ENCODE measurements around the gene ANKRD10. TPM values are rescaled to one million over a fixed set of nuclear protein-coding genes. Genes with fewer than 3 reads are reported as not detected.

ANKRD10 gene
- total RNA-seq, 1 donor from 2014 or later: 157 TPM

DNA sequence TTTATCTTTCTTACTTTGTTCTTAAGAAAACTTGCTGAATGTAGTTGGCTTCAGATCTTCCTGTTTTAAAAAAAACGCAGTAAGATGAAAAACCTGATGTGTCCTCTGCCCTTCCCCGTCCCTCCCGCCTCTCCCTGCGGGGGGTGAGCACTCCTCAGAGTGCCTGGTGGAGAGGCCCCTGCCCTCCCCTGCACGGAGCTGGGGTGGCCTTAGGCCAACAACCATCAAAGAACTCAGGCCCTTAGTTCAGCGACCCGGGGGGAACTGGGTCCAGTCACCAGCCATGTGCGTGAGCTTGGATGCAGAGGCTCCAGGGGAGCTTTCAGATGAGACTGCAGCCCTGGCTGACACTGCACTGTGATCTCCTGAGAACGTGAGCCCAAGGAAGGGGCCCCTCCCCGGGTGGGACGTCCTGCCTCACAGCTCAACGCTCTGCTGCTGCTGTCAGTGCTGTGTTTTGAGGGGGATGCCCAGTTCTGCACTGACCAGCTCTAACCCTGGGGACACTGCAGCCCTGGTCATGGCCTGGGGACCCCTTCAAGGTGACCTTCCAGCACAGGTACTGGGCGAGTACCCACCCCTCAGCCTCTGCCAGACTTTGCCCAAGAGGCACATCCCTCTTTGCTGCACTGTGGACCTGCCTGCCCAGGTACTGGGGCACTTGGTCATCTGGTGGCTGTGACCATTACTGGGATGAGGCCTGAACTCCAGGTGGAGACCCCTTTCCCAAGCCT lies 42.7 kb downstream of the ANKRD10 start:
- Mint-ChIP-seq H3K27me3 (ENCODE audit: low read depth, unreplicated experiment) (no peaks in the 10 kb centered on the region), H3K4me3 (ENCODE audit: unreplicated experiment) (no peak overlapping the region), H3K27ac (ENCODE audit: unreplicated experiment) (no peak overlapping the region), H3K36me3 (ENCODE audit: low read depth, unreplicated experiment) (no peaks in the 10 kb centered on the region), H3K9me3 (ENCODE audit: unreplicated experiment) (no peaks in the 10 kb centered on the region), H3K4me1 (ENCODE audit: low read depth, unreplicated experiment) (peaks cover 17% of the 10 kb centered on the region)
- H3K4me3 ChIP-seq (ENCODE audit: insufficient read depth, low read depth, low read length): no peak overlapping the region
- H3K9me3 ChIP-seq (ENCODE audit: insufficient read depth, low read depth, low read length): peaks cover 4% of the 10 kb centered on the region
- TF ChIP-seq, protein P1, sequence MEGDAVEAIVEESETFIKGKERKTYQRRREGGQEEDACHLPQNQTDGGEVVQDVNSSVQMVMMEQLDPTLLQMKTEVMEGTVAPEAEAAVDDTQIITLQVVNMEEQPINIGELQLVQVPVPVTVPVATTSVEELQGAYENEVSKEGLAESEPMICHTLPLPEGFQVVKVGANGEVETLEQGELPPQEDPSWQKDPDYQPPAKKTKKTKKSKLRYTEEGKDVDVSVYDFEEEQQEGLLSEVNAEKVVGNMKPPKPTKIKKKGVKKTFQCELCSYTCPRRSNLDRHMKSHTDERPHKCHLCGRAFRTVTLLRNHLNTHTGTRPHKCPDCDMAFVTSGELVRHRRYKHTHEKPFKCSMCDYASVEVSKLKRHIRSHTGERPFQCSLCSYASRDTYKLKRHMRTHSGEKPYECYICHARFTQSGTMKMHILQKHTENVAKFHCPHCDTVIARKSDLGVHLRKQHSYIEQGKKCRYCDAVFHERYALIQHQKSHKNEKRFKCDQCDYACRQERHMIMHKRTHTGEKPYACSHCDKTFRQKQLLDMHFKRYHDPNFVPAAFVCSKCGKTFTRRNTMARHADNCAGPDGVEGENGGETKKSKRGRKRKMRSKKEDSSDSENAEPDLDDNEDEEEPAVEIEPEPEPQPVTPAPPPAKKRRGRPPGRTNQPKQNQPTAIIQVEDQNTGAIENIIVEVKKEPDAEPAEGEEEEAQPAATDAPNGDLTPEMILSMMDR (IDR thresholded peaks at IDR 0.05; ENCODE audit: insufficient read depth, low read depth, low read length): no peak
- no peak for TF ChIP-seq EZH2 (IDR thresholded peaks at IDR 0.05; ENCODE audit: insufficient read depth, low read length)
- peaks cover 23% of the 10 kb centered on the region for H3K4me1 ChIP-seq (ENCODE audit: insufficient read depth, low read length)
- H3K79me2 ChIP-seq (ENCODE audit: insufficient read depth, low read length): no peaks in the 10 kb centered on the region
- no peak overlapping the region for H3K4me2 ChIP-seq (ENCODE audit: low read length)
- no peak overlapping the region for H3K9ac ChIP-seq (ENCODE audit: low read length)
- DNase-seq (ENCODE audit: low read depth) (no peak), FAIRE-seq (no peak)
- H2AFZ ChIP-seq (ENCODE audit: low read depth, low read length): no peak overlapping the region
- H4K20me1 ChIP-seq (ENCODE audit: insufficient read depth, low read length): no peaks in the 10 kb centered on the region
- H3K36me3 ChIP-seq (ENCODE audit: insufficient read depth, low read length): no peaks in the 10 kb centered on the region
- no peaks in the 10 kb centered on the region for H3K27me3 ChIP-seq (ENCODE audit: insufficient read depth, low read length)
- H3K27ac ChIP-seq (ENCODE audit: low read depth, low read length): no peak overlapping the region

DNA sequence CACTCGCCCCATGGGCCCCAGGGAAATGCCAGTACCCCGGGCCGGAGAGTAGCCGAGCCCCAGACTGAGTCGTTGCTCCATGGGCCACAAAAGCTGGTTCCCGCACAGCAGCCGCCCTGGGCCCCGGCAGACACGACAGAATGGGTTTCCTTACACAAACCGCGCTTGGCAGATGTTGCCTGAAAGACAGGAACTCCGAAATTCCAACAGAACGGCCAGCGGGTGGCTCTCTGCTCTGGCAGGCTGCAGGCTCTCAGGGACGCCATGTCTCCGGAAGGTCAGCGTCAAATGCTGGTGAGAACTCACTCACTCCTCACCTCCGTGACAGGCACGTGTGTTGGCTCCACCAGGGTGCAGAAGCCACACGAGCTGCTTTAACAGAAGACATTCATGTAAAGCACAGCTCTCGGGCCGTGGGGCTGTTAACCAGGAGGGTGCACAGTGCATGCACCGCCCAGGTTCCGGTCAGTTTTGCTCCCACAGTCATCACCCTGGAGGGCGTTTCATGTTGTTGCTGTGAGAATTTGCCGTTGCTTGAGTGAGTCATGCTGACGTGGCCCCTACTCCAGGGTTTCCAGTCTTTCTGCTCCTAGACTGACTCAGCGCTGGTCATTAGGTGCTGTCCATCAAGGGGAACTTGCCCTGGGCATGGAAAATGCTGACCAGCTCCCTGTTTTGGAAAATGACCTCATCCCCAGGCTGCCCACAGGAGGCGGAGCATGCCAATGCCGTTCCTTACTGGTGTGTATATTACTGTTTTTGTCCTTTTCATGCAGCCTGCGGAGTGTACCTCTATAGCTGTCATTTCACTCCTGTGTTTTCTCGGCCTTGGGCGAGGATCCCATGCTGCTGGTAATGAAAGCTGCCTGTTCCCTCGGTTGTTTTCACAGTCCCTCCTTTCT lies 44.8 kb downstream of the ANKRD10 start:
- no peaks in the 10 kb centered on the region for H3K9me3 Mint-ChIP-seq (ENCODE audit: unreplicated experiment)
- Histone ChIP-seq H3K27ac (ENCODE audit: low read depth, low read length) (peak overlapping the region; percentile 95), H3K36me3 (ENCODE audit: insufficient read depth, low read length) (no peaks in the 10 kb centered on the region), H2AFZ (ENCODE audit: low read depth, low read length) (peak overlapping the region; percentile 78), H3K9me3 (ENCODE audit: insufficient read depth, low read depth, low read length) (peaks cover 4% of the 10 kb centered on the region), H3K9ac (ENCODE audit: low read length) (peak overlapping the region; percentile 88), H3K27me3 (ENCODE audit: insufficient read depth, low read length) (no peaks in the 10 kb centered on the region), H3K79me2 (ENCODE audit: insufficient read depth, low read length) (no peaks in the 10 kb centered on the region), H4K20me1 (ENCODE audit: insufficient read depth, low read length) (no peaks in the 10 kb centered on the region), H3K4me1 (ENCODE audit: insufficient read depth, low read length) (peaks cover 21% of the 10 kb centered on the region), H3K4me3 (ENCODE audit: insufficient read depth, low read depth, low read length) (peak overlapping the region; percentile 57), H3K4me2 (ENCODE audit: low read length) (peak overlapping the region; percentile 86)
- peak overlapping the region; percentile 37 for H3K4me3 Mint-ChIP-seq (ENCODE audit: unreplicated experiment)
- TF ChIP-seq EZH2 (IDR thresholded peaks at IDR 0.05; ENCODE audit: insufficient read depth, low read length): no peak
- TF ChIP-seq, protein P1 (IDR thresholded peaks at IDR 0.05; ENCODE audit: insufficient read depth, low read depth, low read length): no peak
- peak; percentile 100 for DNase-seq (ENCODE audit: low read depth)
- H3K27me3 Mint-ChIP-seq (ENCODE audit: low read depth, unreplicated experiment): peaks cover 4% of the 10 kb centered on the region
- peak; percentile 100 for FAIRE-seq
- peak overlapping the region; percentile 94 for H3K27ac Mint-ChIP-seq (ENCODE audit: unreplicated experiment)
- peaks cover 17% of the 10 kb centered on the region for H3K4me1 Mint-ChIP-seq (ENCODE audit: low read depth, unreplicated experiment)
- H3K36me3 Mint-ChIP-seq (ENCODE audit: low read depth, unreplicated experiment): no peaks in the 10 kb centered on the region
